Hindlimb muscle (tissue), 1 donor: ENCODE results near the gene KDM4C. TPM values are rescaled to one million over a fixed set of nuclear protein-coding genes. Genes with fewer than 3 reads are reported as not detected.

ENCODE experiments used
- DNase-seq: peaks from one replicate; pipeline ENCODE4 v3.0.0-alpha.2; 2013
- polyA plus RNA-seq: library from polyadenylated mRNA; unstranded; fragments of 120-200 nt; gene quantifications from one replicate; pipeline ENCODE4 v1.2.1, GENCODE V29; 2013; ENCODE audit not compliant: insufficient read length

KDM4C gene
- polyA plus RNA-seq, 1 donor, result 14.2 TPM

DNA sequence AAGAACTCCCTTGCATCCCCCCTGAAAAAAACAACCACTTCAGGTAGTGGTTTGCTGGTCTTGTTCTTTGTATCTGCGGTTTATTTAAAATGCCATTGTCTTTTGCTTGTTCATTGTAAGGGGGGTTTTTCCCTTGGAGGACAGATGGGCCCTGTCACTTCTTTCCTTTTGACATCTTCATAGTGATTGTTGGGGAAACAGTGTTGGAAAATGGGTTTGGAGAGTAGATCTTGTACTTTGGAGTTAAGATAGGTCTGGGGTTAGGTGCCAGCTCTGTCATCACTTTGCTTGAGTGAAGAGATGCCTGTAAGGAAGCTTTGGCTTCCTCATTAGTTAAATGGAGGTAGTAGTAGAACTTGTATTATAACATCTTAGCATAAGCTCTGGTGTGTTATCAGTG lies 112.4 kb downstream of the KDM4C start:
- DNase-seq, result no peak

DNA sequence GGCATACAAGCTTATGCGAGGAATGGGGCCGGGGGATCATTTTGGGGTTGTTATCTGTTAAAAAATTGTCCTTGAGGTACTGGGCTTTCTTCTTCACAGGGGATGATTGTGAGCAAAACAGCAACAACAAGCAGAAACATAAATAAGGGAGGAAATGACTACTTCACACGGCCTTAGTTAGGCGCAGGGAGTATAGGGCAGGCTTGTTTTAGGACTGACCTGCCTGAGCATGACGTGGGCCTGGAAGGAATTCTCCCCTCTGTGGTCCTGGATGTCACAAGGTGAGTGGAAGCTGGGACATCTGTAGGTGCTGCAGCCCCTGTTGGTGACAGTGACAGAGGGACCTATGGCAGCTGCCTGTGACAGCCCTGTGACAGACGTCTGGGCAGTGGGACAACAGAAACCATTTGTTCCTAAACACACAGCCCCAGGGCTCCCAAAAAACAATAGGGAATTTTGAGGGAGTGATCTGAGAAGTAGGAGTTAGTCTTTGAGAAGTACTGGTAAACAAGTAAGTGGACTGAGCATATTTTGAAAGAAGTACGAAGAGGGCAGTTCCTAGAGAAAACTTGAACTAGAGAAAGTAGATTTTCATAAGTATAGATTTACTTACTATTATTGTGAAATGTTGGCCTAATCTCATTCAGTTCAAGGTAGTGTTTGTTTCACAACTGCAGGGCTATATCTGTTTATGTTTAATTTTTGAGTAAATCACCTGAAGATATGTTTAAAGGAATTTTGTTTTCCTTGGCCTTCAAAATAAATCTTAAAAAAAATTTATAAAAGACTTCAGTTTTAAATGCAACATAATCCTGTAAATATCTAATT lies 113.1 kb downstream of the KDM4C start:
- no peak for DNase-seq

DNA sequence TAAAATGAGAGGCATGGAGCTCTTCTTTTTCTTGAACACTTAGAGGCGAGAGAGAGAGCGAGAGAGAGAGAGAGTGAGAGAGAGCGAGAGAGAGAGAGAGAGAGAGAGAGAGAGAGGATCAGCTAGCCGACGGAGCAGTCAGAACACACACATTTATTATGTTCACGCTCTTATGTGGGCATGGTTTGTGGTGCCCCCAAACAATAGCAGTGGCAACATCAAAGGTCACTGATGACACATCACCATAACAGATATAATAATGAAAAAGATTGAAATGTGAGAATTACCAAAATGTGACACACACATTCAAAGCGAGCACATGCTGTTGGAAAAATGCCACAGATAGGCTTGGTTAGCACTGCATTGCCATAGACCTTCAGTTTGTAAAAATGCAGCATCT lies 116.1 kb downstream of the KDM4C start:
- no peak for DNase-seq

DNA sequence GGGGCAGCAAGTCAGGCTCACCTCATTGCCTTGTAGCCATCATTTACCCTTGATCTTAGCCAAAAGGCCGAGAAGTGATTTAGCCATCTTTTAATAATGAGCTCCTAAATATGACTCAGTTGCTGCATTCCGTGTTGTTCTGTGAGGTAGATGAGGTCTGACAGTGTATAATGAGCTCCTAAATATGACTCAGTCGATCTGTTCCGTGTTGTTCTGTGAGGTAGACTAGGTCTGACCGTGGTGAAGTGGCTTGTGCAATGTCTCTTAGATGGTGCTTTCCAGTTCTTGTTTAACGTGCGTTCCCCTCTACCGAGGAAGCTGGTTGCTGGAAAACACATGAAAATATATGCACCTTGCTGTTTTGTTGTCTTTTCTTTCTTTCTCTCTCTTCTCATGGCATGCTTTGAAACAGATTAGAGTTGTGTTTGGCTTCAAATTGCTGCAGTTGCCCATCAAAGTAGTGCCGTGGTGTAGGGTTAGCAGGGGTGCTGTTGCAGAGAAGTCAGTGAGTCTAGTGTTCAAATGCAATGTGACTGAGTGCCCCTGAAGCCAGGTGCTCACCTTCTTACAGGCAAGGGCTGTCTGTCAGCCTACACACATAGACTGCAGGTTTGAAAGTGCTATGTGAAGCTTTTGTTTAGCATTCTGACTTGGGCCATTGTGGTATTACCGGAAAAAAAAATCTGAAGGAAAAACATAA lies 118.6 kb downstream of the KDM4C start:
- no peak for DNase-seq

DNA sequence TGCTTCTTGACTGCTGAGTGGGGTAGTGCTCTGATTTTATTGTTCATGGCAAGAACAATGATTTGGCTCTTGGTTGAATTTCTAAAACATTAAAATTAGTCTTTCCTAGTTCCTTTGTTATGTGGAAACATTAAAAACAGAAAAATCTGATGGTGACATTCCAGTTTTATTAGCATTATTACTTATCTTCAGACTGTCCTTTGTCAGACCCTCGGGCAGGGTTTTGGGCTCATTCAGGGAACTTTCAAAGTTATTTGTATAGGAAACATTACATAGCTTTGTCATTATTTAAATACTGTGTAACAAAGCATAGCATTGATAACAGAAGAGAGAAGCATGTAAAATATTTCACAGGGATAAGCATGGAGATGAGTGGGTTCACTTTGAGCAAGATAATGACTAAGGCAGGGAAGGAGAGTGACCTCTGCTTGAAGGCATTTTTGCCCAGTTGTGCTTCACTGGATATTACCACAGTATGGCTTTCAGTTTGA lies 119.9 kb downstream of the KDM4C start:
- DNase-seq, result no peak

DNA sequence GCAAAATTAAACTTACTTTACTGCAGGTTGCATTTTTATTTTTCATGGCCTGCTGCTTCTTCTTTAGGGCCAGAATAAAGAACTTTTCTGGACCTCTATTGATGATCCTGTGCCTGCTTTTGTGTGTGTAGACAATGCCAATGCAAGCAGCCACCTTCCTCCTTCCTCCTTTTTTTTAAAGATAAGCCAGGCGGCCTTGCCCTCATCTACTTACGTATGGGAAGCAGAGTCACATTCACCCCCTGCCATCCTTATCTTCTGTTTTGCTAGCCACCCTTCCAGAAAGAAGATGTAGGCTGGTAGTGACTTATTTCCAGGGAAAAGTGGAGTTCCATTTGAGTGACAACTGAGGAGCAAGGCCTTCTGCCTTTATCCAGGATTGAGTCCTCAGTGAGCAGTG lies 122.9 kb downstream of the KDM4C start:
- DNase-seq, result no peak

DNA sequence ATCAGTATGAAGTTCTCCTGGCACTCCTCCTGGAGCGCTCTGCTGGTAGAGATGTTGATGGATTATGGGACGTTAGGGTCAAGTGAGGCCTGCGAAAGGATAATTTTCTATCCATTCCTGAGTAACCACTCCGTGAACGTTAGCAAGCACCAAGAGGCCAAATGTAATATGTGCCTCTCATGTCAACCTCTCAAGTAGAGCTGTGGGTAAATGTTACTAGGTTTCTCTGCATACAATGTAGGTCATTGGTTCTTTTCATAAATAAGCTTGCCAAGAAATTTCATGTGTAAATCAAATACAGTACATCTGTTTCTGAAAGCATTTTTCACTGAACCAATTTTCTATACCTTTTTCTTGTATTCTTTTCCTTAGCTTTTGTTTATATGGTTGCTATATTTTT lies 126.3 kb downstream of the KDM4C start:
- no peak for DNase-seq

DNA sequence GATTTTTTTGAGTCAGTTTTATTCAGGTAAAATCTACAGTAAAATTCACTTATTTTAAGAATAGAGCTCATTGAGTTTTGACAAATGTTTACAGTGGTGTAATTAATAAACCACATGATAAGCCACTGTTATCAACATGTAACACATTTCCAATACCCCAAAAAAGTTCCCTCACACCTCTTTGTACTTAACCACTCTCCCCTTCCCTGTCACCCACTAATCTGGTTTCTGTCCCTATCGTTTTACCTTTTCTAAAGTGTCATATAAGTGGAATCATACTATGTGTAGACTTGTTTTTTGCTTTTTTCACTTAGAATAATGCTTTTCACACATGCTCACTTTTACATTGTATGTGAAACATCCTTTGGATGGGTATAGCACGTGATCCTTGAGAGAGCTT lies 127.2 kb downstream of the KDM4C start:
- no peak for DNase-seq

DNA sequence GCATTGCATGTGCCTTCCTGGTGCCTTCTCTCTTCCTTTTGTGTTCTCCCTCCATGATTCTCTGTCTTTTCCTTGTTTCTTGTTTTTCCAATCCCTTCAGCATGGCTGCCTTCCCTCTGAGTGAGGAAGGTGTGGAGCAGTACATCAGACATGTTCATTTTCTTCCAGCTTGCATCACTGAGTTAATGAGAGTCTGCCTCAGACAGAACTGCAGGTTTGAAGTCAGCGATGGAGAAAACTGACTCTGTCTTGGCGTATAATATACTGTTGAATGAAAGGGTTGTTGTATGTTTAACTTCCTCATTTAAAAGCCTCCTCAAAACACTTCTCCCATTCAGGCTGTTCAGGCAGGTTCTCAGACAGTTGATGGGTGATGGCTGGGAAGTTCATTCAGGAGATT lies 129.3 kb downstream of the KDM4C start:
- no peak for DNase-seq

DNA sequence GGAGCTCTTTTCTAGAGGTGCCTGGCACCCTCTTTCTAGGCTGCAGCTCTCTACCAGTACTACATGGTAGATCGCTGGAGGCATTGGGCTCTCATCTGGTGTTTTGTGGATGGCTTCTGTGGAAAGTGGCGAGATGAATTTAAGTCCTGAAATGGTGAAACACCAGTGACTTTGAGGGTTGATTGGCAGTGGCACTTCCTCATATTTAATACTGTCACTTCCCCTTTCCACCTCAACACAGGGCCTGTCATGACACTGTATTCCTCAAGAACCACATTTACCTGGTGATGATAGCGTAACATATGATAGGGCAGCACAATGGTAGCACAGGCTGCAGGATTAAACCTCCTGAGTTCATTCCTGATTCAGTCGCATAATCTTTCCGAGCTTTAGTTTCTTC lies 132.1 kb downstream of the KDM4C start:
- DNase-seq, result no peak

DNA sequence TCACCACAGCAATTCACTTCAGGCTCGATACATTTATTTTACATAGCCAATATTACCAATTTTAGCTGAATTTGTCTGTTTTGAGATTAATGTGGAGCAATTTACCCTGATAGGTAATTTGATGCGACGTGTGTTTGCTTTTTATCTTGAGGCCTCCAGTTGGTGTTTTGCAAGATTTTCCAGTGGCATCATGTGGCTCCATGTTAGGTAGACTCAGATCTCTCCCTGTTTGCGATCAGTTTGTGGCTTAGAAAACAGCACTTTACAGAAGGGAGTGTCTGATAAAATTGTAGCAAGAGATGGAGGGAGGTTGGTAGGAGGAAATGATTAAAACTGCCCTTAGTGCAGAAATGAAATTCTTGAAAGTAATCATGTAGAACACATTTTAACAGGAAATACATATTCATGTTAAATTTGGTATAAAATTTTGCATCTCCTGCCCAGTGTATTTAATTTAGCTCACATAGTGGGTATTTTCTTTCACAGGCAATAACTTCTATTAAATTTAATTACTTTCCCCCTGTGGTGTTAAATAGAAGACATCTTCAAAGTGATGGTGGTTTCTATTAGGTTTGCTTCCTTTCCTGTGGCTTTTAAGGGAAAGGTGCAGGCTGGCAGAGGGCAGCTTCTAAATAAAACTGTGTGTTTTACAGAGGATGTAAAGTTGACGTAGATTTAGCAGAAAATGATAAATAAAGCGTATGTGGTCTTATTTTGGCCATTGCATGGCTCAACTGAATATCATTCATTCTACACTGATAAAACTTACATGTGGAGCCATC lies 135.8 kb downstream of the KDM4C start:
- no peak for DNase-seq

DNA sequence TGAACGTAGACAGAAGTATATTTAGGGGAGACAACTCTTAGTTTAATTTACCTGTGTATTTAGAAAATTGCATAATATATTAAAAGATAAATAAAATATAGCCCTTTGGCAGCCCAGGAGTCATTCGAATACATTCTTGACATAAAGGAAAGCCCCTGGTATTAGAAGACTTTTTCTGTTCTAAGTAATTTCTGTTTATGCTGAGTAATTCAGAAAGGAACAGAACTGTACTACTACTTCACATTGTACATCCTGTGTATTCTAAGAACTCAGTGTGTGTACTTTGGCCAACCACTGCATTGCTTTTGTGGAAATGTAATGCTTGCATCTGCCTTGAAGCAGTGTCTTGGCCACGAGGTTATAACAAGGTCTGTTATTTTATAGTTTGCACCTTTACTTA lies 136.4 kb downstream of the KDM4C start:
- DNase-seq, result no peak

DNA sequence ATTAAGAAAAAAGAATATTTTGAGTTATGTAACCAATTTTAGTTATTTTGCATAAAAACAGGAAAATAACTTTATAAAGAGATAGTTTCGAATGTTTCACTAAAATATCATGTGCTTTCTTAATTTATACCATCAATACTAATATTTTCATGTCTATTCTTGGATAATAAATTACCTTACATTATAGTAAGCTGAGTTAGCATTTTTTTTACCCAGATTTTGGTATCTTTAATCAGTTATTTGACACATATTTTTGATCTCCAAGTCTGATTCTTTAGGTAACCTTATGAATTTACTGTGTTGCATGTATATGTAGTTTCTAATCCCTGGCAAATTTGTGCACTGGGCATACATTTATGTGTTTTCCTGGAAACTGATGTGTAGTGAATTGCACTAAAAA lies 138.0 kb downstream of the KDM4C start:
- DNase-seq, result no peak

DNA sequence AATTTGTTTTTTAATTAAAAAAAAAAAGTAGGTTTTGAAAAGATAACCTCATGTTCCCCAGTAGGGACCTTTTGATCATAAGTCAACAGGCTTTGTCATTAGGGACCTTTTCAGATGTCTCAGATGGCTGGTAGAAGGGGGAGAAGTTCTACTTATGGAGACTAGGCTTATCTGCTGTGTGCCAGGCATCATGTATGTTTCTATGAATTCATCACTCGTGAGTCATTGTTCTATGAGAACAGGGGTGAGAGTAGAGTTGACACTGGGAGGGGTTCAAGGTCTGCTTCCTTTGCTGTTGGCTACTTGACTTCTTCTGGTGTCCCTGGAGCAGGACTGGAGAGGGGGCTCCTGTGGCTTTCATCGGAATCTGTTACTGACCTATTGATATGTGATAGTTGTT lies 138.8 kb downstream of the KDM4C start:
- DNase-seq, result no peak

DNA sequence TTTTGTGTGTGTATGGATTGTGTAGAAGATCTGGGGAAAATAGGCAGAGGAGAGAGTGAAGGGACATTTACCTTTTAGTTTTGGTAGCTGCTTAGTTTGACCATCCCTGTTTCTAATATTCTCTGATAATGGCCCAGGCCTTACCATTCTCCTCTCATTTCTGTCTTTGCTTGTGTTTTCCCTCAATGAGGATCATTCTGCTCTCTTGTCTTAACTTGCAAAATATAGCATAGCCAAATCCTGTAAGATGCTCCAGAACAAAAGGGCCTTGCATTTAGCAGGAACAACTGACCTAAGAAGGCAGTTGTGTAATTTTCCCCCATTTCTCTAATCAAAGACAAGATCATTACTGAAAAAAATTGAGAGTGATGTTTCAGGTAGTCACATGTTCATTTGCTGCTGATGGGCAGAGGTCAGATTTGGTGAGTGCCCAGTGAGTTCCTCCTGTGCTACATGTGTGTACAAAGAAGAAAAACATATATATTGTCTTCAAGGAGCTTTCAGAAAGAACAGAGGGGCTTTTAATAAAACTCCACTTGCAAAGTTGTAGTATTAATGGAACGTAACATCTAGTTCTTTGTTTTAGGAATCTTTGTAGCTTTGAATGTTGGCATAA lies 139.5 kb downstream of the KDM4C start:
- DNase-seq, result no peak

DNA sequence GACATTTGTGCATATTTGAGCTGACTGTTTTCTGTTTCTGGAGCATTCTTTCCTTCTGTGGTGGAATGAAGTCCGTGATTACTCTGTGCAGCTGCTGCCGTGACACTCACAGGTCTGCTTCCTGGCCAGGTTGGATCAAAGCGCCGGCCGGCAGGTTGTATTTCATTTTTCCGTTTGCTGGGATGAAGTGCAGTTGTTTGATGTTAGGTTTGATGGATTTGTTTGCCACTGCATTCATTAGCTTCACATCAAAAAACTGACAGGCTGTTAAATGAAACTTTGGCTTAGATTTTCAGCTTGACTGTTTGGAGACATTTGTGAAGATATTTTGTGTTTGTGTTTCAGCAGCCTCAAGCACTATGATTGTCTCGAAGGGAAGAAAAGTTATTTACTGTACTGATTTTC lies 140.1 kb downstream of the KDM4C start:
- no peak for DNase-seq

DNA sequence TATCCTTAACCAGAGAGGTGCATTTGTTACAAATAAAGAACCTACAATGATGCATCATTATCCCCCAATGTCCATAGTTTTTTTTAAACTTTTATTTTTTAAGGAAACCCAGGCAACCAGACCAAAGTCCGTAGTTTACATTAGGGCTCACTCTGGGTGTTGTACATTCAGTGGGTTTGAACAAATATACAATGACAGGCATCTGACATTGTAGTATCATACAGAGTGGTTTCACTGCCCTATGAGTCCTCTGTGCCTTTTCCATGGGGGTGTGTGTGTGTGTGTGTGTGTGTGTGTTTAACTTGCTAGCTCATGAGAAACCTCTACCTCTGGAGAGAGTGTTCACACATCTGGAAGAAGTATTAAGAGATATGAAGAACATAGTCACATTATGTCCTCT lies 141.5 kb downstream of the KDM4C start:
- no peak for DNase-seq

DNA sequence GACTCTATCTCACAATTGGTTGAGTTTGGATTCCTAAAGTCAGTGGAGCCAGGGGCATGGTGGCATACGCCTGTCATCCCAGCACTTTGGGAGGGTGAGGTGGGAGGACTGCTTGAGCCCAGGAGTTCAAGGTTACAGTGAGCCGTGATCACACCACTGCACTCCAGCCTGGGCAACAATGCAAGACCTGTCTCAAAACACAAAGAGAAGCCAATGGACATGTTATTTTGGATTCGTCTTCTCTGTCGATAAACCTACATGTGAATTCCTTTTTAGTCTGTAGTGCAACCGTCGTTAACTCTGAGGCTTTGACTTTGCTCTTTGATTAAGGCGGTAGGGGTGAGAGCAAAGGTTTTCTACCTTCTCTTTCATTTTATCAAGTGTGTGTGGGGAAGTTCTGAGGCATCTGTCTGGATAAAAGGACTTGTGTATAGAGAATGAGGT lies 142.7 kb downstream of the KDM4C start:
- no peak for DNase-seq

DNA sequence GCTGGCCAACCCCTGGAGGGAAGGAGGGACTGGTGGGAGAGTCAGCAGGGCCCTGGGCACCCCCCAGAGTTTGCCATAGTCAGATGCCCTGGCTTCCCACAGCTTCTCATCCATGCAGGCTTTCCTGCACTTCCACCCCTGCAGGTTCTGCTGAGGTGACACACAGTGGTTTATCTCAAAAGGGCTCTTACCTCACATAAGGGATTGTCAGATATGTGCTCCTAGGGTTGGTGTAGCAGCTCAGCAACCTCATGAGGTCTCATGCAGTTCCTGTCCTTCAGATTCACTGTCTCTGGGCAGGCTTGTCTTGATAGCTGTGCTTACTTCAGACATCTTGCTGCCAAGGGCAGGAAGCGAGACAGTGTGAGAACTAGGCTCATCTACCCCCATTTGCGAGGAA lies 143.4 kb downstream of the KDM4C start:
- no peak for DNase-seq

DNA sequence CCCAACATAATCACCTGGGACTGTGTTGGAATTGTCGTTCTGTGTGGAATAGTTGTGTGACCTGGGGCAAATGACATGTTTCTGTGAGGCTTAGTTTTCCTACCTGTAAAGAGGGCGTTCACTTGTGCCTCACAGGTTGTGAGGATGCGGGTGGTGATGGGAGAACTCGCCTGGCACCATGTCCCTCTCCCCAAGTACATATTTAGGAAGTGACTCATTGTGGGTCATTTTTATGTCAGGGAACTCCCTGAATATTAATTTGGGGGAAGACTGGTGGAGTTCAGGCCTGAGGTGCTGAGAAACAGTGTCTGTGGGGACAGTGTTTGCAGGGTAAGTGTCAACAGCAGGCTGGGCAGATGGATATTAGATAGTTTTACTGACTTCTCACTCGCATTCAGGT lies 144.7 kb downstream of the KDM4C start:
- no peak for DNase-seq

DNA sequence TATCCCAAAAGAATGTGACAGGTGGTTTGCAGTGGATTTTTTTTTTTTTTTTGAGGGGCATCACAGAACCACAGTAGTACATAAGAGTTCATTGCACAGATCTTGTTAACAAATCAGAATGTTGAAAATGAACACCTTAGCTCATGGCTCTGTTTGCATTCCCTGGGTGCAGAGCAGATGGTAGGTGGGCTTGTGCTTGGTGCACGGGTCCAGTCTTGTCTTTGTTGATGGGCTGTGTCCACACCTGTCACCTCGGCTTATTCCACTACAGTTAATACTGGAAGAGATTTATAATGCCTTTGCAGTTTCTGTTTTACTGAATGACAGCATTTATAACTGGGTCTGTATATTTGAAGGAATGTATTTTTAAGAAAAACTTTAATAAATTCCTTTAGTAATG lies 146.6 kb downstream of the KDM4C start:
- no peak for DNase-seq

DNA sequence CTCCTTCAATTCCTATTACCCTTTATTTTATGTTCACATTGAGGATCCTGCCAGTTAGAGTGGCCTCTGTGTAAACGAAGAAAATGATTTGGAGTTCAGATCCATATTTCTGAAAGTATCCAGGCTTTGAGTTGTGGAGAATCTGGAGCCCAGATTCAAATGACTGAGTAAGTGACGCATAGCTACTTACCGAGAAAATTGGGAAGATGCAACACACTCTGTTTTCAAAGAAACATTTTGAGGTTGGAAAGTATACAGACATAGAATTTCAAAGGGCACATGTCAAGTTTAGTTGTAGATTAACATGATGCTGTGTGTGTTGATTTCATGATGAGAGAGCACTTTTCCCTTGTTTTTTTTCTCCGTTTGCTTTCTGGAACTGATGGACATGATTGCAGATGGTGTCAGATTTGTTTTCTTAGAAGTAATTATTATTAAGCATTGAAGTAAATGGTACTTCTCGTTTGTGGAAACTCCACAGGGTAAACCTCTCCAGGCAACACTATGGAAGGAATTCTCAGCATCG lies 148.1 kb downstream of the KDM4C start:
- DNase-seq, result no peak
